ENCODE measurements around the gene LYSMD4.

DNA sequence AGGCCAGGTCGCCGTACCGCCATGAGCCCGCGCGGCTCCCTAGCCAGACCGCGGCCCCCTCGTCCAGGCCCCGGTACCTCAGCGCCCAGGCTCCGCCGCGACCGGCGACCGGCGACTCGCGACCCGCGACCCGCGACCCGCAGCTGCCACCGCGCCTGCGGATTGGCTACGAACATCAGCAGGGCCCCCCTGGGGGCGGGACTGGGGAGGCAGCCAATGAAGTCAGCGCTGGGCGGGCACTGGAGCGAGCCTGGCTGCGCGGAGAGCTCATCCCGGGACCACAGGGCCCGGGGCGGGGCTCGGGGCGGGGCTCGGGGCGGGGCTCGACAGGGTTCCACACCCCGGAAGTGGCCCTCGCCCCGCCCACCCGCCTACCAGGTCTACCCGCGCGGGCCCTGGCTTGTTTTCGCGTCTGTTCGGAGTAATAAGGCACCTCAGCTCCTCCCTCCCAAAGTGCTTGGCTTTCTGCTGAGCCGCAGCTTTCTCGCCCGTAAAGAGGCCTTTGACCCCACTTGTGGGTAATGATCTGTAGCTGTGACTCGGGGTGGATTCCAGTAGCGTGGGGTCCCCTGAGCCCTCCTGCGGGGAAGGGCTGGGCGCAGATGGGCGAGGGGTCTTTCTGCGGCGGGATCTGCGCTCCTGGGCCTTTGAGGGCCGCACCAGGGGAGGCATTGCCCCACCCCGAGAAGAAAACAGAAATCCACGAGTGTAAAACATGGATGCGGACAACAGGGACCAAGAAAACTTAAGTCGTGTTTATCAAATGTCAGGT is at the start of gene LYSMD4:
- TF ChIP-seq, protein P1, sequence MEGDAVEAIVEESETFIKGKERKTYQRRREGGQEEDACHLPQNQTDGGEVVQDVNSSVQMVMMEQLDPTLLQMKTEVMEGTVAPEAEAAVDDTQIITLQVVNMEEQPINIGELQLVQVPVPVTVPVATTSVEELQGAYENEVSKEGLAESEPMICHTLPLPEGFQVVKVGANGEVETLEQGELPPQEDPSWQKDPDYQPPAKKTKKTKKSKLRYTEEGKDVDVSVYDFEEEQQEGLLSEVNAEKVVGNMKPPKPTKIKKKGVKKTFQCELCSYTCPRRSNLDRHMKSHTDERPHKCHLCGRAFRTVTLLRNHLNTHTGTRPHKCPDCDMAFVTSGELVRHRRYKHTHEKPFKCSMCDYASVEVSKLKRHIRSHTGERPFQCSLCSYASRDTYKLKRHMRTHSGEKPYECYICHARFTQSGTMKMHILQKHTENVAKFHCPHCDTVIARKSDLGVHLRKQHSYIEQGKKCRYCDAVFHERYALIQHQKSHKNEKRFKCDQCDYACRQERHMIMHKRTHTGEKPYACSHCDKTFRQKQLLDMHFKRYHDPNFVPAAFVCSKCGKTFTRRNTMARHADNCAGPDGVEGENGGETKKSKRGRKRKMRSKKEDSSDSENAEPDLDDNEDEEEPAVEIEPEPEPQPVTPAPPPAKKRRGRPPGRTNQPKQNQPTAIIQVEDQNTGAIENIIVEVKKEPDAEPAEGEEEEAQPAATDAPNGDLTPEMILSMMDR (IDR thresholded peaks at IDR 0.05): no peak
- no peak for TF ChIP-seq EZH2 (IDR thresholded peaks at IDR 0.05; ENCODE audit: borderline replicate concordance, insufficient read depth, low read depth, low read length, poor library complexity, severe bottlenecking)
